Urinary bladder (tissue), 4 donors: ENCODE measurements around the gene RAPGEF3. TPM values are rescaled to one million over a fixed set of nuclear protein-coding genes. Genes with fewer than 3 reads are reported as not detected.
A peak's percentile ranks its signal among the peaks of the same experiment; 100 is the strongest.

Source experiments
- DNase-seq: peaks from one replicate; pipeline ENCODE4 v3.0.0-alpha.2; 2015; ENCODE audit errors: extremely low spot score
- H3K27ac ChIP-seq: one replicate; pipeline ENCODE4 v1.5.1; 2013; ENCODE audit warnings: low read depth, mild to moderate bottlenecking, moderate library complexity
- H3K36me3 ChIP-seq: one replicate; pipeline ENCODE4 v1.6.1; 2013; ENCODE audit warnings: mild to moderate bottlenecking, moderate library complexity; ENCODE audit not compliant: insufficient read depth
- H3K4me1 ChIP-seq: one replicate; pipeline ENCODE4 v1.6.1; 2013; ENCODE audit warnings: mild to moderate bottlenecking, moderate library complexity; ENCODE audit not compliant: insufficient read depth
- H3K4me3 ChIP-seq: one replicate; pipeline ENCODE4 v1.5.1; 2013; ENCODE audit warnings: low read depth, low read length
- WGBS: extraction: QIAGEN DNeasy Blood & Tissue Kit; methylation state at CpG from one replicate; pipeline ENCODE4 v1.1.7; 2013; 5-methylcytosine and 5-hydroxymethylcytosine counted together
- polyA plus RNA-seq: library from polyadenylated mRNA; stranded (reverse); fragments of 200-250 nt; gene quantifications from one replicate; pipeline ENCODE4 v1.2.3, GENCODE V29; 2013
- total RNA-seq: library from RNA; depleted of rRNA; stranded (reverse); fragments of >200 nt; gene quantifications from one replicate; pipeline ENCODE4 v1.2.3, GENCODE V29; 2014
- donor health status: healthy with polysubstance abuse.
- donor health status: healthy.

The RAPGEF3 gene
- total and polyA plus RNA-seq, 2 donors: 17.2 to 38.7 TPM

GRCh38 chr12:47730341-47730744 lies 28.3 kb downstream of the RAPGEF3 start:
- no peak for DNase-seq

GRCh38 chr12:47729233-47729632 lies 29.4 kb downstream of the RAPGEF3 start:
- no peak for DNase-seq
- Histone ChIP-seq H3K36me3 (no peaks in the 10 kb centered on the region), H3K27ac (no peak overlapping the region), H3K4me3 (no peak overlapping the region), H3K4me1 (no peaks in the 10 kb centered on the region)
- 67% methylated on average over 3 of the region's 3 CpGs for WGBS

More at GRCh38 chr12:47730341-47730744, 28.3 kb downstream of the RAPGEF3 start:
- no peaks in the 10 kb centered on the region for H3K4me1 ChIP-seq
- H3K27ac ChIP-seq: no peak overlapping the region
- no peak overlapping the region for H3K4me3 ChIP-seq
- WGBS: 68% methylated on average over 8 of the region's 8 CpGs
- no peaks in the 10 kb centered on the region for H3K36me3 ChIP-seq

GRCh38 chr12:47725893-47726292 lies 32.8 kb downstream of the RAPGEF3 start:
- no peak overlapping the region for H3K27ac ChIP-seq
- DNase-seq: no peak
- no peak overlapping the region for H3K4me3 ChIP-seq
- WGBS: 55% methylated on average over 5 of the region's 5 CpGs
- H3K4me1 ChIP-seq: no peaks in the 10 kb centered on the region
- H3K36me3 ChIP-seq: no peaks in the 10 kb centered on the region

GRCh38 chr12:47725091-47725772 lies 33.4 kb downstream of the RAPGEF3 start, which contains the start of gene ENDOU:
ENDOU (minus strand) TSS chr12:47725490; CDS start chr12:47725413, 77 bp downstream.
- 95% methylated on average over 8 of the region's 8 CpGs for WGBS
- Histone ChIP-seq H3K36me3 (no peaks in the 10 kb centered on the region), H3K4me3 (no peak within 1 kb of the TSS), H3K27ac (no peak within 1 kb of the TSS), H3K4me1 (no peaks in the 10 kb centered on the region)
- DNase-seq: no peak

GRCh38 chr12:47722941-47723631 lies 35.6 kb downstream of the RAPGEF3 start:
- no peaks in the 10 kb centered on the region for H3K36me3 ChIP-seq
- WGBS: 90% methylated on average over 5 of the region's 5 CpGs
- no peak for DNase-seq
- H3K4me3 ChIP-seq: no peak overlapping the region
- no peaks in the 10 kb centered on the region for H3K4me1 ChIP-seq
- no peak overlapping the region for H3K27ac ChIP-seq

- no peak for DNase-seq
- Histone ChIP-seq H3K4me1 (no peaks in the 10 kb centered on the region), H3K36me3 (no peaks in the 10 kb centered on the region), H3K4me3 (no peak overlapping the region), H3K27ac (no peak overlapping the region)
- WGBS: 85% methylated on average over 7 of the region's 7 CpGs
Observed at GRCh38 chr12:47722136-47722834, 36.4 kb downstream of the RAPGEF3 start.

GRCh38 chr12:47721431-47721973 lies 37.2 kb downstream of the RAPGEF3 start:
- no peak overlapping the region for H3K27ac ChIP-seq
- H3K4me1 ChIP-seq: no peaks in the 10 kb centered on the region
- H3K4me3 ChIP-seq: no peak overlapping the region
- 89% methylated on average over 9 of the region's 9 CpGs for WGBS
- H3K36me3 ChIP-seq: no peaks in the 10 kb centered on the region
- DNase-seq: no peak

GRCh38 chr12:47718531-47718930 lies 40.1 kb downstream of the RAPGEF3 start:
- no peaks in the 10 kb centered on the region for H3K4me1 ChIP-seq

GRCh38 chr12:47717443-47718193 lies 41.1 kb downstream of the RAPGEF3 start:
- no peaks in the 10 kb centered on the region for H3K4me1 ChIP-seq
- H3K36me3 ChIP-seq: no peaks in the 10 kb centered on the region
- peak overlapping the region; percentile 94 for H3K27ac ChIP-seq
- no peak overlapping the region for H3K4me3 ChIP-seq
- 7% methylated on average over 13 of the region's 13 CpGs for WGBS
- DNase-seq: peak; percentile 74

More at GRCh38 chr12:47718531-47718930, 40.1 kb downstream of the RAPGEF3 start:
- DNase-seq: no peak
- Histone ChIP-seq H3K36me3 (no peaks in the 10 kb centered on the region), H3K27ac (peak overlapping the region; percentile 46), H3K4me3 (no peak overlapping the region)
- 71% methylated on average over 1 of the region's 1 CpG for WGBS

- Histone ChIP-seq H3K36me3 (no peaks in the 10 kb centered on the region), H3K27ac (no peak overlapping the region), H3K4me1 (no peaks in the 10 kb centered on the region), H3K4me3 (no peak overlapping the region)
- WGBS: 79% methylated on average over 6 of the region's 6 CpGs
- DNase-seq: no peak
Observed at GRCh38 chr12:47717046-47717442, 41.6 kb downstream of the RAPGEF3 start.

GRCh38 chr12:47715877-47716548 lies 42.7 kb downstream of the RAPGEF3 start:
- no peak overlapping the region for H3K4me3 ChIP-seq
- H3K36me3 ChIP-seq: no peaks in the 10 kb centered on the region
- peak overlapping the region; percentile 61 for H3K27ac ChIP-seq
- 63% methylated on average over 13 of the region's 13 CpGs for WGBS
- no peaks in the 10 kb centered on the region for H3K4me1 ChIP-seq
- DNase-seq: no peak

- no peaks in the 10 kb centered on the region for H3K4me1 ChIP-seq
- H3K27ac ChIP-seq: peak overlapping the region; percentile 61
Observed at GRCh38 chr12:47715393-47715876, 43.2 kb downstream of the RAPGEF3 start.

More at GRCh38 chr12:47715393-47715876, 43.2 kb downstream of the RAPGEF3 start:
- Histone ChIP-seq H3K36me3 (no peaks in the 10 kb centered on the region), H3K4me3 (no peak overlapping the region)
- peak; percentile 77 for DNase-seq
- WGBS: 5% methylated on average over 10 of the region's 10 CpGs
